HCT116 (cell line): ENCODE data around the gene TPBGL. TPM values are rescaled to one million over a fixed set of nuclear protein-coding genes. Genes with fewer than 3 reads are reported as not detected.

ENCODE experiments used
- ATAC-seq: fragments of 200-7000 bp; cut with Tn5 transposase; 2 replicates; pipeline ENCODE4 v1.9.1; 2020; ENCODE audit warnings: mild to moderate bottlenecking, moderate library complexity
- BruUV-seq: library from RNA; stranded (reverse); fragments of 400-500 nt; replicated peaks from 2 replicates; lab custom pipeline; 2021; lab: Mats Ljungman, UMichigan
- CTCF ChIA-PET: fragments of 300-600 bp; sonication (Branson Sonifier 250); formaldehyde crosslinking; loops from one replicate; lab custom pipeline; 2021; ENCODE audit warnings: antibody characterized with exemption; lab: Charles Lee
- POLR2A ChIA-PET: fragments of 300-600, 350-600 bp; sonication (Branson Sonifier 250); formaldehyde crosslinking; loops from one replicate; lab custom pipeline; 2021; ENCODE audit warnings: antibody characterized with exemption; lab: Charles Lee
- RAD21 ChIA-PET, 2 experiments: fragments of 300-600 bp; sonication (Branson Sonifier 250); formaldehyde crosslinking; loops; one replicate each; lab custom pipeline; 2023; ENCODE audit warnings: low total read pairs in 2 of 2; ENCODE audit not compliant: uncharacterized antibody in 2 of 2, unreplicated experiment in 2 of 2, low non-redundant PET in 1 of 2; lab: Charles Lee
- DNase-seq: peaks from one replicate; pipeline ENCODE4 v3.0.0-alpha.2; 2010; ENCODE audit warnings: low read depth, low spot score
- H2AFZ ChIP-seq: fragments of 200-600 bp; shearing (Covaris generic), sonication (generic); 2 replicates; pipeline ENCODE4 v1.6.1; 2017; ENCODE audit warnings: low read depth, mixed run types, mixed read lengths, antibody characterized with exemption, low read length; ENCODE audit not compliant: poor library complexity, severe bottlenecking
- H3K27ac ChIP-seq: 2 replicates; pipeline ENCODE4 v1.5.1; 2012; ENCODE audit warnings: low read depth, low read length
- H3K27me3 ChIP-seq: fragments of 200-600 bp; sonication (generic); 2 replicates; pipeline ENCODE4 v1.6.1; 2016; ENCODE audit warnings: mixed run types, low read length, mixed read lengths; ENCODE audit not compliant: insufficient read depth
- H3K36me3 ChIP-seq, 2 experiments: fragments of 200-500 bp in 1 of 2; fragments of 200-600 bp in 1 of 2; sonication (Bioruptor generic) in 1 of 2; sonication (generic) in 1 of 2; 2 replicates each; pipeline versions ENCODE4 v1.5.1 to v1.6.1; 2014 to 2016; ENCODE audit warnings: low read length in 2 of 2, inconsistent platforms in 1 of 2, mixed read lengths in 1 of 2, mixed run types in 1 of 2; ENCODE audit not compliant: insufficient read depth in 2 of 2, control insufficient read depth in 1 of 2
- H3K4me1 ChIP-seq, 2 experiments: fragments of 200-600 bp in 1 of 2; sonication (generic) in 1 of 2; 2 replicates each; pipeline versions ENCODE4 v1.5.1 to v1.6.1; 2012 to 2017; ENCODE audit warnings: low read length in 2 of 2, inconsistent platforms in 1 of 2, mild to moderate bottlenecking in 1 of 2, mixed read lengths in 1 of 2, mixed run types in 1 of 2, moderate library complexity in 1 of 2; ENCODE audit not compliant: insufficient read depth in 2 of 2, control insufficient read depth in 1 of 2
- H3K4me2 ChIP-seq: fragments of 200-600 bp; sonication (generic); 2 replicates; pipeline ENCODE4 v1.6.1; 2017; ENCODE audit warnings: mixed run types, low read length, mixed read lengths
- H3K4me3 ChIP-seq, 2 experiments: fragments of 200-600 bp in 1 of 2; sonication (generic) in 1 of 2; replicated peaks in 1 of 2; 2 replicates each; pipeline ENCODE4 v1.5.1; 2011 to 2016; ENCODE audit warnings: low read length in 2 of 2, control low read depth in 1 of 2, low read depth in 1 of 2, mild to moderate bottlenecking in 1 of 2, mixed read lengths in 1 of 2, mixed run types in 1 of 2
- H3K79me2 ChIP-seq: fragments of 200-600 bp; sonication (generic); 2 replicates; pipeline ENCODE4 v1.6.1; 2017; ENCODE audit warnings: mild to moderate bottlenecking, mixed run types, low read length, moderate library complexity, mixed read lengths; ENCODE audit not compliant: insufficient read depth
- H3K9ac ChIP-seq: fragments of 200-600 bp; sonication (generic); 2 replicates; pipeline ENCODE4 v1.6.1; 2016; ENCODE audit warnings: low read length, mixed read lengths
- H3K9me2 ChIP-seq: fragments of 200-600 bp; sonication (generic), shearing (Covaris generic); 2 replicates; pipeline ENCODE4 v1.6.1; 2017; ENCODE audit warnings: mixed run types, mild to moderate bottlenecking, moderate library complexity; ENCODE audit not compliant: insufficient read depth
- H3K9me3 ChIP-seq, 2 experiments: fragments of 200-500 bp in 1 of 2; fragments of 200-600 bp in 1 of 2; sonication (Bioruptor generic) in 1 of 2; sonication (generic) in 1 of 2; 2 replicates each; pipeline ENCODE4 v1.6.1; 2014 to 2017; ENCODE audit warnings: low read length in 2 of 2, mixed read lengths in 2 of 2, inconsistent platforms in 1 of 2, low read depth in 1 of 2, mild to moderate bottlenecking in 1 of 2, mixed run types in 1 of 2, moderate library complexity in 1 of 2; ENCODE audit not compliant: control insufficient read depth in 1 of 2, insufficient read depth in 1 of 2
- H4K20me1 ChIP-seq: fragments of 200-600 bp; sonication (generic), shearing (Covaris generic); 2 replicates; pipeline ENCODE4 v1.6.1; 2017; ENCODE audit warnings: mixed run types, mild to moderate bottlenecking, moderate library complexity; ENCODE audit not compliant: insufficient read depth
- CTCF ChIP-seq, 3 experiments: fragments of 200-600 bp in 1 of 3; sonication (generic) in 1 of 3; IDR thresholded peaks in 2 of 3; conservative IDR thresholded peaks in 1 of 3; 2 replicates each; pipeline ENCODE4 v1.5.1; 2012 to 2017; ENCODE audit warnings: low read depth in 2 of 3, low read length in 2 of 3, antibody characterized with exemption in 1 of 3, borderline replicate concordance in 1 of 3, control low read depth in 1 of 3, mild to moderate bottlenecking in 1 of 3, mixed read lengths in 1 of 3, mixed run types in 1 of 3, moderate library complexity in 1 of 3; ENCODE audit not compliant: insufficient read depth in 1 of 3
- EGR1 ChIP-seq: IDR thresholded peaks from 2 replicates; pipeline ENCODE4 v1.6.1; 2012; ENCODE audit warnings: low read depth
- ELF1 ChIP-seq: IDR thresholded peaks from 2 replicates; pipeline ENCODE4 v1.6.1; 2012; ENCODE audit warnings: low read depth, borderline replicate concordance
- EZH2 ChIP-seq: fragments of 200-600 bp; sonication (generic); IDR thresholded peaks from 2 replicates; pipeline ENCODE4 v1.6.1; 2017; ENCODE audit warnings: antibody characterized with exemption, mixed run types
- FOSL1 ChIP-seq: IDR thresholded peaks from 2 replicates; pipeline ENCODE4 v1.6.1; 2012; ENCODE audit warnings: low read depth
- REST ChIP-seq: IDR thresholded peaks from 2 replicates; pipeline ENCODE4 v1.6.1; 2012; ENCODE audit warnings: low read depth
- ZBTB33 ChIP-seq: IDR thresholded peaks from 2 replicates; pipeline ENCODE4 v1.6.1; 2011; ENCODE audit warnings: mild to moderate bottlenecking, low read length, moderate library complexity; ENCODE audit not compliant: insufficient replicate concordance; ENCODE audit errors: extremely low read depth
- intact Hi-C: fragments of 100-400 bp; cut with micrococcal nuclease; formaldehyde crosslinking; loops from 2 replicates; pipeline ENCODE4 v1.10.0; 2022
- total RNA-seq: library from RNA; stranded (reverse); gene quantifications from one replicate; pipeline ENCODE4 v1.2.1, GENCODE V29; 2021; ENCODE audit not compliant: unreplicated experiment

TPBGL gene
- total RNA-seq, 1 experiment from 2014 or later, result 0.12 TPM

GRCh38 chr11:75197512-75198277 lies 42.9 kb upstream of the TPBGL start:
- BruUV-seq, result no TSS peak
- no peaks in the 10 kb centered on the region for H3K4me1 ChIP-seq
- intact Hi-C loops, result no loop called here
- no peaks in the 10 kb centered on the region for H3K9me3 ChIP-seq
- no peak overlapping the region for H3K4me2 ChIP-seq
- CTCF ChIA-PET, result no interaction called here
- no peaks in the 10 kb centered on the region for H4K20me1 ChIP-seq
- H3K79me2 ChIP-seq, result no peaks in the 10 kb centered on the region
- TF ChIP-seq EZH2, result no peak
- no peak for TF ChIP-seq REST
- TF ChIP-seq ZBTB33, result no peak
- TF ChIP-seq CTCF (IDR thresholded peaks at IDR 0.05 in 2 of 3, conservative IDR thresholded peaks at IDR 0.05 in 1 of 3; ENCODE audit: borderline replicate concordance in 1 of 3, insufficient read depth in 1 of 3, low read depth in 2 of 3, low read length in 2 of 3), result no peak
- TF ChIP-seq FOSL1, result no peak
- TF ChIP-seq EGR1, result no peak
- no peak for TF ChIP-seq ELF1
- RAD21 ChIA-PET, result no interaction called here
- no peak overlapping the region for H3K27ac ChIP-seq
- no peak overlapping the region for H3K9ac ChIP-seq
- POLR2A ChIA-PET, result no interaction called here
- no peaks in the 10 kb centered on the region for H3K36me3 ChIP-seq
- ATAC-seq (no peak), DNase-seq (no peak)
- no peak overlapping the region for H2AFZ ChIP-seq
- H3K9me2 ChIP-seq, result no peaks in the 10 kb centered on the region
- no peak overlapping the region for H3K4me3 ChIP-seq
- H3K27me3 ChIP-seq, result 0 out of 2 replicates have a peak, but pooled peaks cover 3% of the 10 kb centered on the region
